DLD1 (cell line): ENCODE measurements around the gene NAB2.
"Not testable (repeated sequence)": the region's sequence is repeated elsewhere in the genome, so short reads cannot be mapped to it uniquely, and the experiment has no call there.

ENCODE experiments used
- in situ Hi-C: cut with HindIII; loops from 2 replicates; pipeline ENCODE4 v1.10.0; 2017; ENCODE audit warnings: low sequenced_read_pairs

NAB2 gene

GRCh38 chr12:57088354-57089270 is at the start of gene NAB2:
TSS of gene NAB2 (plus strand) at chr12:57089114. CDS start at chr12:57089272, 158 bp downstream.
- in situ Hi-C loops = no loop called here

- in situ Hi-C loops = no loop called here
Measured at GRCh38 chr12:57040211-57040610, 48.7 kb upstream of the NAB2 start.

DNA sequence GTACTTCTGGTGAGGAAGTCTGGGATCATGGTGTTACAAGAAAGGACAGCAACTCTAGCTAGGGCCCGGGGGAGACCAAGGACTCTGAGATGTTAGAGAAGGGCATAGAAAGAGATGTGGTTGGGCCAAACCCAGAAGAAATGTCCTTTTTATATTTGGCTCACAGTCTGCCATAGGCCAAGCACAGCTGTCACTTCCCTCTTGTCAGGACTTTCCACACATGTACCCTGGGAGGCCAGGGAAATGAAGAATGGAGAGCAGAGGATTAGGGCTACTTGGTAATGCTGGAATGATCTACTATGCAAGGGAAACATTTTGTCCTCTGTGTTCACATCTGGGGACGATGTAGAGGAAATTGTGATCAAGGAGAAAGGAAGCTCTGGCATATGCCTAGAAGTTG is 48.2 kb upstream of the NAB2 start:
- in situ Hi-C loops = no loop called here

- in situ Hi-C loops = no loop called here
Measured at GRCh38 chr12:57042695-57043094, 46.2 kb upstream of the NAB2 start.

- in situ Hi-C loops = no loop called here
Measured at GRCh38 chr12:57044468-57044867, 44.4 kb upstream of the NAB2 start.

DNA sequence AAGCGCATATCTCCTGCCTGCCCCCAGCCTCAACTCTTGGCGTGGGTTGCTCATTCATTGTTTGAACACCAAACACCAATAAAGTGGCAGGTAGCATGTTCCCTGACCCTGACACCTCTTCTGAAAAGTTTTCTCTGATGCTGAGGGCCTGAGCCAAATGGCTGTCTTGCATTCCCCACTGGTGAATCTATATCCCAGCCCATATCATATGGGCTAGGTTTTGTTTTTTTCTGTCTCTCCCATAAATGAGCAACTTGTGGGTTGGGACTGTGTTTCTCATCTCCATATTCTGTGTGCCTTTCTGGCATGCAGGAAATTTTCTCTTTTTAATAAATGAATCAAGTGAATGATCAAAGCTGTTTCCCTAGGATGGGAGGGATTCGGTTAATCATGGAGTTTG is 44.0 kb upstream of the NAB2 start:
- in situ Hi-C loops = no loop called here

DNA sequence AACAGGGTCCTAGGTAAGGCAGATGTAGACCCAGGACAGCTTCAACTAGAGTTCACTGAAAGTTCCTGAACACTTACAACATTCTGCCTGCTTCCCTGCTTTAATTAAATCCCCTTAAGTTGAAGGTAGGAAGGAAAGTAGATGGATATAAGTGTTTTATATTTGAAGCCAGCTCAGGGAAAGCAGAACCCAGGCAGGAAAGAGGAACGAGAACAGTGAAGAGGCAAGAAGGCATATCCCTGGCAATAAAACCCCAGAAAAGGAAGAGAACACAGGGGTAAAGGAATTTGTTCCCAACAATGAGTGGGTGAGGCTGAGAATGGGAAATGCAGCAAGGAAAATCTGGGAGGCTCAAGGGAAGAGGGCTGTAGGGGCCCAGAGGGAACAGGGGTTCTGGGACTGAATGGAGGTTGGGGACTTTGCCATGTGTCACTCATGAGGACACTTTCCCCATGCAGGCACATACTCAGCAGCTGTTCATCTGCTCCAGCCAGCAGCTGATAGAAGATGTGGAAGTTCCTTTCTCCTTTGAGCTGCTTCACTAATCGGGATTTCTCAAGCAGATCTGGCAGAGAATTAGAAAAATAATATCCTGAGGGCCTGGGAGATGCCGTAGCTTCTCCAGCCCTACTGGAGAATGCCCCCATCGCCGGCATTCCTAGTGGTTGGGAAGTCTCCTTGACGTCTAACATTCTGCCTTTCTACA is 42.7 kb upstream of the NAB2 start:
- in situ Hi-C loops = no loop called here

DNA sequence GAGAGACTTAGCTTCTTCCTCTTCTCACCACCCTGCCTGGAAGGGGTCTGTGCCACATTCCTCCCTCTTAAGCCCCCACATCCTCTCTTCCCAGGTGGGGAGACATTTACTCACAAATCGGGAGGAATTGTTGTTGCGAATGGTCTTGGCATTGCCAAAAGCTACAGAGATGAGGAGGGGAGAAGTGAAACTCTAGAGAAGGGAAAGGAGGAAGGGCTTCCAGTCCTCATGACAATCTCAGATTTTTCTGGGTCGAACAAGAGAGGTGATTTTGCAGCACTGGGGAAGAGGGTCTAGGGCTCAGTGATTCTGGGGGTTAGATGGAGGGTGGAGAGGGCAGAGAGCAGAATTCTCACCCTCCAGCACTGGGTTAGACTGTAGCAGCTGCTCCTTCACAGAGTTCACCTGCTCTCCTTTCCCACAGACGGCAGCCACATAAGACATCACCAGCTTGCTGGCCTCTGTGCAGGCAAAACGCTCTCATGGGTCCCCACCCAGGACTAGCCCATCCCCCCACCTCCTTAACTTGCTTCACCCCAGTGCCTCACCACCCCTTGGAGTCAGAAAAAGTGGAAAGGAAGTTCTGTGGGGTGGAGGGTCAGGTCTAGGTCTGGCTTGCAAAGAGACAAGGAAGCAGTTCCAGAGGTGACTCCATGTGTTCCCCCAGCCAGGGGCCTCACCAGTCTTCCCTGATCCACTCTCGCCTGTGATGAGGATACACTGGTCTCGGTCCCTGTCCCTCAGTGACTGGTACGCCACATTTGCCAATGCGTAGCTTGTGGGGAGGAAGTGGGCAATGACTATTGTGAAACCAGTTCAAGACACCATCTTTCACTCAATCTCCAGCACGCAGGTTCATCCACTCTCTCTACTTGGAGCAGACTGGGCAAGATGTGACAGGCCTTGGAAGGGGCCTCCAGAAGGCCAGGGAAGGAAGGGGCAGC is 41.7 kb upstream of the NAB2 start:
- in situ Hi-C loops = no loop called here

GRCh38 chr12:57047981-57048380 is 40.9 kb upstream of the NAB2 start:
- in situ Hi-C loops = no loop called here

DNA sequence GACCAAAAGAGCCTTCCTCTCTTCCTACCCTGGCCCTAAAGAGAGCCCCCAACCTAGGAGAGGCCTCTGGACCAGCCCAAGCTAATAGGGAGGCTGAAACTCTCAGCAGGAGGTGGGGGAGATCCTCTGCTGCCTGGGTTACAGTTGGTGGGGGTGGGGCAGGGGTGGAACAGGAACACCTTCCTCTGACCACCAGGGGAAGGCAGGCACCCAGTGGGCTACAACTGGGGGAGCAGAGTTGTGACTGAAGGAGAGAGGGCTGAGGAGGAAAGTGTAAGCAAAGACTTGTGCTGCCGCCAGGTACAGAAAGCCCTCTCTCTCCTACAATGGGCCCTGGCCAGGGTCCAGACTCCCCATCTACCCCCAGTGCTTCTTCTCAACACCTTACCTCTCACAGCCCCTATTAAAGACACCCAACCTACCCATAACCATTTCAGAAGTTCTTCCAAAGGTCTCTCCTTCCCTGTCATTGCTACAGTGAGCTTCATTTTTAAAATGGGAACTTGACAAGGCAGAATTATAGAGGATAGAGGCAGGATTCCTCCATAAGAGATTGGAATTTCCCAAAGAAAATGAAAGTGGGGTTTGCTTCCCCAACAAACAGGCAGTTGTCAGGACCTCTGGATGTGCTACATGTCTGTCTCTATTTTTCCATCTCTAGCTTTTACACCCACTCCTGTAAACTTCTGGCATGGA is 40.3 kb upstream of the NAB2 start:
- in situ Hi-C loops = no loop called here

DNA sequence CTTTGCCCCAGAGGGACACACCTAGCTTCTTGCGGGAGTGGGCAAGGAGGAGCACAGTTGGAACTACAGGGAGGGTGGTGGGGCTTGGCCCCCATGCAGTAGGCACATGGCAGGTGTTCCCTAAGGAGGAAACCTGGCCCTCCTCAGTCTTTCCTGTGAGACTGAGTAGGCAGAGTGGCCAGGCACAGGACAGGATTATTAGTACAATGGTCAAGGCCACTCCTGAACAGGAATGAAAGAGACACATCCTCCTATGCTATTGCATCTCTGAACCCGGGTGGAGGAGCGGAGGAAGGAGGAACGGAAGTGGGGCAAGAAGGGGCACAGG is 39.8 kb upstream of the NAB2 start:
- in situ Hi-C loops = no loop called here

DNA sequence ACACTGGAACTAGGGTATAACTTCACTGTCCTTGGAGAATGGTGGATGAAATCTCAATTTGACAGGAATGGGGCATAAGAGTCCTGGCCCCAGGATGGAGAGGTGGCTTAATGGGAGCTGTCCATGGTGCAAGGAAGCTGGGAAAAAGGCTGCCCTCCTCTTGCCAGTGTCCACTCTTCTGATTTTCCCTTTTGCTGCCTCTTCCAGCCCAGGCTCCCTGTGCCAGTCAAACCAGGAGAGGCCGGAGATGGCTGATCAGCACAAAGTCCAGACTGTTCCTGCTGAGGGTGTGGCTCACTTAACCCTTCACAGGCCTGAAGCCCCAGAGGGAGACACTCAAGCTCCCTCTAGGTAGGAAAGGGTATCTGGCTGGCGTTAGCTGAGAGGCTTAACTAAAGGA is 39.0 kb upstream of the NAB2 start, which contains the start of gene MYO1A:
Gene MYO1A (minus strand): TSS at position 240 of the 400 bp plus-strand sequence. CDS start 1,806 bp downstream, outside the sequence.
- in situ Hi-C loops = no loop called here

DNA sequence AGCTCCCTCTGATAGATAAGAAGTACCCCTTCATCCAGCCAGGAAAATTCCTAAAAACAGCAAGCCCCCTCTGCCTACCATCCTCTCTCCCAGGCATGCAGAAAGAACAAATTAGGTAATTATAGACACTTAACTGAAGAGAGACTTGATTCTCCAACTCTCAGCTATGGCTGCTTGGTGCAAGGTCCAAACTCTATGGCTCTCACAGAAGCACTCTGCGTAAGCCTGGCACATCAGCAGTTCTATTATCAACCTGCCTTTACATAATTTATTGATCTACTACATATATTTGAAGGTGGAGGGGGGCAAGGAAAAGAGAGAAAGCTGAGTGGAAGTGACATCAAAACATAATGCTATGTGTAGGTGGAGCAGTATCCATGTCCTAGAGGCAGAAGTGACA is 37.9 kb upstream of the NAB2 start:
- in situ Hi-C loops = no loop called here

GRCh38 chr12:57053146-57053545 is 35.8 kb upstream of the NAB2 start:
- in situ Hi-C loops = not testable (repeated sequence)

- in situ Hi-C loops = not testable (repeated sequence)
Measured at GRCh38 chr12:57053901-57054300, 35.0 kb upstream of the NAB2 start.

- in situ Hi-C loops = no loop called here
Measured at GRCh38 chr12:57055824-57056223, 33.1 kb upstream of the NAB2 start.

DNA sequence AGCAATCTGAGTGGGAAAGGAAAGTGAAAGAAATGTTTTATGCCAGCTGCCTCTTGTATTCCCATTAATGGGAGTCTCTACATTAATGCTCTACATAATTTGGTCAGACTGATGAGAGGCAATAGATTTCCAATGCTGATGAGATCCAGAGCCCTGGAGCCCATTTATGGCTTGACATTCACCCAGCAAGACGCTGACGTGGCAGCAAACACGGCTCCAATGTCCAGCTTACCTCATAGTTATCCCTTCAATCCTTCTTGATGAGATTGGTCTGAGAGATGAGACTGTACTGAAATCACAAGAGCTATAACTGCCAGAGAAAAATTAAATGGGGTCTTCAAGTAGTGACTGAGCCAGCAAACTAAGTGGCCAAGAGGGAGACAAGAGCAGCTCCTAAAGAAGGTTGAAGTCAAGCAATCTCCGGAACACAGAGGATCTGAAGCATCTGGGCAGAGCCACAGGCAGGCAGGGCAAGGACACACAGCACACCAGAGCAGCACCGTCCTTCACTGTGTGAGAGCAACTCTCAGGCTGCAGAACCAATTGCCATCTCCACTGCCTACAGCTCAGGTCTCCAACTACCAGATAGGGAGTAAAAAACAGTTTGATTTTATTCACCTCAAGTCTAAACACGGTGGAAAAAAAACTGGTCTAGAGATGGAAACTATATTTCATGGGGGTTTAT is 31.7 kb upstream of the NAB2 start:
- in situ Hi-C loops = no loop called here

- in situ Hi-C loops = no loop called here
Measured at GRCh38 chr12:57058454-57058853, 30.5 kb upstream of the NAB2 start.

GRCh38 chr12:57063991-57064685 is 24.8 kb upstream of the NAB2 start:
- in situ Hi-C loops = loop anchor here (10.0 kb wide), 1 partner anchor 61 kb away; the partner anchor contains the start of gene LRP1
